Measurements from ENCODE around the gene PPFIBP1. TPM values are rescaled to one million over a fixed set of nuclear protein-coding genes. Genes with fewer than 3 reads are reported as not detected.

PPFIBP1 gene
- total and polyA plus RNA-seq, 2 of the 4 experiments (the other 2 are of a cell fraction): 30.4 to 72.2 TPM

DNA sequence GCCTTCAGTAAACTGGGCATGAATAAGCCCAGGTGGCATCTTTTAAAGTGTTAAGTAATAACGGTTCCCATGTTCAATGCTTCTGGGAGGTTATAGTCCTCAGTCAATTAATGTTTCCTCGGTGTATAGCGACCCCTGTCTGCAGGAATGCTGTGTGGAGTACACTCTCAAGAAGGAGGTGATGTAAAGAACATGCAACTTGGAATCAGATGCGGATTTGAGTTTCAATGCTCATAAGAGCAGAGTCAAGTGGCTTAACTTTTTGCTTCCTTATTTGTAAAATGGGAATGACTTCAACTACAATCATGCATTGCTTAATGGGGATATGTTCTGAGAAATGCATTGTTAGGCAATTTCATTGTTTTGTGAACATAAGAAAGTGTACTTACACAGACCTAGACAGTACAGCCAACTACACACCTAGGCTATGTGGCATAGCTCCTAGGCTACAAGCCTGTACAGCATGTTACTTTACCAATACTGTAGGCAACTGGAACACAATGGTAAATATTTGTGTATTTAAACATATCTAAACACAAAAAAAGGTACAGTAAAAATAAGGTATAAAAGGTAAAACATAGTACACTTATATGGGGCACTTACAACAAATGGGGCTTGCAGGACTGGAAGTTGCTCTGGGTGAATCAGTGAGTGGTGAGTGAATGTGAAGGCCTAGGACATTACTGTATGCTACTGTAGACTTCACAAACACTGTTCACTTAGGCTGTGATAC lies 179.9 kb downstream of the PPFIBP1 start:
- no peaks in the 10 kb centered on the region for H3K9me3 ChIP-seq (ENCODE audit: control insufficient read depth, insufficient read depth, low read length)

More for the DNA sequence above, 179.9 kb downstream of the PPFIBP1 start:
- H3K79me1 ChIP-seq (ENCODE audit: low read depth in 1 of 2, low read length in 2 of 2): no peaks in the 10 kb centered on the region
- no peak overlapping the region for H3K4me2 ChIP-seq (ENCODE audit: low read depth, low read length)
- BruUV-seq (replicated peaks): no TSS peak
- intact Hi-C loops (cut with micrococcal nuclease): loop anchor here (2.0 kb wide), 1 partner anchor 385 kb away; no protein-coding TSS in a partner anchor
- in situ Hi-C loops (cut with MboI; ENCODE audit: low sequenced_read_pairs): no loop called here
- no peak overlapping the region for H4K5ac ChIP-seq (ENCODE audit: low read depth, low read length)
- H4K8ac ChIP-seq (ENCODE audit: low read depth in 2 of 2, low read length in 2 of 2): peak overlapping the region in 1 of 2 experiments; percentile 62; a peak in 1 of 4 replicates
- H2BK20ac ChIP-seq (ENCODE audit: low read depth, low read length): peak overlapping the region; percentile 61; the same call in 1 of the 2 replicates
- no peaks in the 10 kb centered on the region for H3K9me1 ChIP-seq (ENCODE audit: insufficient read depth, low read length)
- H2BK120ac ChIP-seq (ENCODE audit: low read depth, low read length): peak overlapping the region; percentile 77; the same call in 1 of the 2 replicates
- no peak overlapping the region for H3K9ac ChIP-seq (ENCODE audit: low read depth, low read length)
- H3K18ac ChIP-seq (ENCODE audit: low read depth, low read length): no peak overlapping the region
- H4K20me1 ChIP-seq (ENCODE audit: insufficient read depth, low read length): no peaks in the 10 kb centered on the region
- H2AK5ac ChIP-seq (ENCODE audit: low read depth, low read length): peak overlapping the region; percentile 70; the same call in 1 of the 2 replicates
- 0 out of 2 replicates have a peak overlapping the region, but pooled peaks have one; percentile 20 for H3K14ac ChIP-seq (replicated peaks; ENCODE audit: low read depth, low read length)
- dilution Hi-C loops (cut with HindIII; ENCODE audit: low sequenced_read_pairs, unreplicated experiment): no loop called here
- H2BK15ac ChIP-seq (ENCODE audit: low read depth, low read length): no peak overlapping the region
- peak; percentile 89 for DNase-seq
- ChIA-PET CTCF (no interaction called here), POLR2A (ENCODE audit: unreplicated experiment) (no interaction called here)
- no peak overlapping the region for H2AK9ac ChIP-seq (replicated peaks; ENCODE audit: low read depth, low read length, poor library complexity)
- WGBS, 2 experiments (ENCODE audit: extremely low coverage in 2 of 2, insufficient read length in 1 of 2): 0% methylated on average over 3 of the region's 4 CpGs; no CpG with 5 or more reads in 1 of the 2 experiments
- H3K56ac ChIP-seq (ENCODE audit: extremely low read depth, insufficient read depth, low read length): no peak overlapping the region
- H3K27me3 ChIP-seq (ENCODE audit: control insufficient read depth, insufficient read depth, low read length): no peaks in the 10 kb centered on the region
- H3K4me1 ChIP-seq (ENCODE audit: control insufficient read depth, insufficient read depth, low read length): no peaks in the 10 kb centered on the region
- no peak overlapping the region for H3K4me3 ChIP-seq (ENCODE audit: insufficient read depth, low read depth, low read length)
- H3K4ac ChIP-seq (ENCODE audit: low read depth, low read length): peak overlapping the region; percentile 66; the same call in 1 of the 2 replicates
- 0 out of 2 replicates have a peak overlapping the region, but pooled peaks have one; percentile 41 for H3K23ac ChIP-seq (ENCODE audit: low read depth, low read length)
- H2BK5ac ChIP-seq (ENCODE audit: low read depth, low read length, poor library complexity, severe bottlenecking): no peak overlapping the region
- peak; percentile 96 for ATAC-seq (ENCODE audit: low read depth)
- peak overlapping the region; percentile 36; the same call in 1 of the 2 replicates for H4K91ac ChIP-seq (ENCODE audit: insufficient read depth, low read depth, low read length)
- H3K27ac ChIP-seq (ENCODE audit: insufficient read depth, low read length): no peak overlapping the region
- TF ChIP-seq MXI1 (IDR thresholded peaks at IDR 0.05; ENCODE audit: borderline replicate concordance, low read depth, low read length): no peak
- peak; percentile 81; the same call in 1 of the 2 replicates for TF ChIP-seq CEBPB (IDR thresholded peaks at IDR 0.05; ENCODE audit: low read depth, low read length)
- TF ChIP-seq POLR2A (IDR thresholded peaks at IDR 0.05; ENCODE audit: low read depth, low read length): no peak
- TF ChIP-seq RAD21 (IDR thresholded peaks at IDR 0.05; ENCODE audit: low read length): peak; percentile 73
- peak; percentile 38; the same call in 1 of the 2 replicates for TF ChIP-seq SMC3 (IDR thresholded peaks at IDR 0.05; ENCODE audit: low read depth, low read length)
- TF ChIP-seq CTCF (conservative IDR thresholded peaks at IDR 0.05; ENCODE audit: low read depth, low read length): peak; percentile 85
- TF ChIP-seq RCOR1 (IDR thresholded peaks at IDR 0.05; ENCODE audit: insufficient replicate concordance, low read length): no peak
- TF ChIP-seq RFX5 (IDR thresholded peaks at IDR 0.05; ENCODE audit: low read depth, low read length): no peak
- H3K36me3 ChIP-seq (ENCODE audit: control insufficient read depth, insufficient read depth, low read length): no peaks in the 10 kb centered on the region
- no peak overlapping the region for H2AFZ ChIP-seq (replicated peaks; ENCODE audit: low read length, poor library complexity)

Data from IMR-90 (cell line).